Neuronal stem cell (in vitro differentiated cells): Measurements from ENCODE around the gene CD81.
A peak's percentile ranks its signal among the peaks of the same experiment; 100 is the strongest.

Experiments used
- DNase-seq: peaks from one replicate; pipeline ENCODE4 v3.0.0-alpha.2; 2013; ENCODE audit warnings: low spot score
- H2AFZ ChIP-seq: one replicate; pipeline ENCODE4 v1.6.1; 2013; ENCODE audit warnings: mild to moderate bottlenecking, low read length, inconsistent platforms
- H2AK5ac ChIP-seq: 2 replicates; pipeline ENCODE4 v1.6.1; 2013; ENCODE audit warnings: low read depth, mild to moderate bottlenecking, inconsistent platforms, low read length, moderate library complexity, mixed read lengths
- H2BK120ac ChIP-seq: 2 replicates; pipeline ENCODE4 v1.6.1; 2013; ENCODE audit warnings: low read depth, mild to moderate bottlenecking, inconsistent platforms, low read length, moderate library complexity, mixed read lengths
- H2BK12ac ChIP-seq: one replicate; pipeline ENCODE4 v1.6.1; 2013; ENCODE audit warnings: low read length, inconsistent platforms
- H2BK15ac ChIP-seq: 2 replicates; pipeline ENCODE4 v1.6.1; 2013; ENCODE audit warnings: mild to moderate bottlenecking, low read length, inconsistent platforms, mixed read lengths
- H2BK5ac ChIP-seq: one replicate; pipeline ENCODE4 v1.6.1; 2013; ENCODE audit warnings: inconsistent platforms, mild to moderate bottlenecking, low read length, moderate library complexity
- H3K14ac ChIP-seq: one replicate; pipeline ENCODE4 v1.6.1; 2013; ENCODE audit warnings: low read length, inconsistent platforms
- H3K18ac ChIP-seq: 2 replicates; pipeline ENCODE4 v1.6.1; 2013; ENCODE audit warnings: low read length, inconsistent platforms
- H3K23ac ChIP-seq: 2 replicates; pipeline ENCODE4 v1.6.1; 2013; ENCODE audit warnings: low read depth, mild to moderate bottlenecking, mixed read lengths, low read length, inconsistent platforms; ENCODE audit not compliant: poor library complexity
- H3K27ac ChIP-seq: replicated peaks from 3 replicates; pipeline ENCODE4 v1.5.1; 2013; ENCODE audit warnings: low read length, inconsistent platforms
- H3K27me3 ChIP-seq, 3 experiments: 2 replicates each; pipeline ENCODE4 v1.6.1; 2013; ENCODE audit warnings: low read length in 3 of 3, mild to moderate bottlenecking in 2 of 3, inconsistent platforms in 1 of 3, low read depth in 1 of 3, mixed read lengths in 1 of 3, moderate library complexity in 1 of 3; ENCODE audit not compliant: control insufficient read depth in 3 of 3, insufficient read depth in 3 of 3
- H3K36me3 ChIP-seq, 2 donors: replicated peaks in 1 of 2; 2 replicates each; pipeline ENCODE4 v1.6.1; 2013; ENCODE audit warnings: low read length in 2 of 2; ENCODE audit not compliant: control insufficient read depth in 2 of 2, insufficient read depth in 2 of 2
- H3K4ac ChIP-seq: 2 replicates; pipeline ENCODE4 v1.6.1; 2013; ENCODE audit warnings: inconsistent platforms, mild to moderate bottlenecking, low read length, moderate library complexity
- H3K4me1 ChIP-seq, 2 donors: 1 replicate in 1 of 2; 2 replicates in 1 of 2; pipeline ENCODE4 v1.6.1; 2013; ENCODE audit warnings: low read length in 2 of 2, low read depth in 1 of 2; ENCODE audit not compliant: control insufficient read depth in 2 of 2, insufficient read depth in 1 of 2
- H3K4me2 ChIP-seq: one replicate; pipeline ENCODE4 v1.6.1; 2013; ENCODE audit warnings: mild to moderate bottlenecking, low read length, inconsistent platforms; ENCODE audit not compliant: insufficient read depth, poor library complexity, severe bottlenecking
- H3K4me3 ChIP-seq, 2 donors: 2 replicates each; pipeline ENCODE4 v1.5.1; 2013; ENCODE audit warnings: low read length in 2 of 2, mild to moderate bottlenecking in 2 of 2, inconsistent platforms in 1 of 2, moderate library complexity in 1 of 2
- H3K79me1 ChIP-seq: one replicate; pipeline ENCODE4 v1.6.1; 2013; ENCODE audit warnings: low read depth, mild to moderate bottlenecking, inconsistent platforms, low read length, moderate library complexity
- H3K9ac ChIP-seq: one replicate; pipeline ENCODE4 v1.6.1; 2013; ENCODE audit warnings: mild to moderate bottlenecking, low read depth, low read length, inconsistent platforms; ENCODE audit not compliant: poor library complexity
- H3K9me3 ChIP-seq, 2 donors: replicated peaks in 1 of 2; 2 replicates each; pipeline versions ENCODE3 to v1.6.1; 2013; ENCODE audit warnings: low read length in 2 of 2, mild to moderate bottlenecking in 2 of 2, inconsistent platforms in 1 of 2, low read depth in 1 of 2, mixed read lengths in 1 of 2, moderate library complexity in 1 of 2; ENCODE audit not compliant: control insufficient read depth in 2 of 2, insufficient read depth in 1 of 2
- H4K8ac ChIP-seq: one replicate; pipeline ENCODE4 v1.6.1; 2013; ENCODE audit warnings: low read depth, mild to moderate bottlenecking, inconsistent platforms, low read length, moderate library complexity
- H4K91ac ChIP-seq: one replicate; pipeline ENCODE4 v1.6.1; 2013; ENCODE audit warnings: low read length, low read depth, mild to moderate bottlenecking, inconsistent platforms; ENCODE audit not compliant: poor library complexity
- WGBS, 2 donors: extraction: QIAGEN DNeasy Blood & Tissue Kit; methylation state at CpG; one replicate each; pipeline ENCODE4 v1.1.7; 2013; ENCODE audit warnings: missing lambda C conversion rate in 2 of 2, mixed read lengths in 1 of 2; ENCODE audit not compliant: insufficient read length in 2 of 2, insufficient replicate concordance in 1 of 2; ENCODE audit errors: extremely low coverage in 2 of 2; 5-methylcytosine and 5-hydroxymethylcytosine counted together

Gene CD81

DNA sequence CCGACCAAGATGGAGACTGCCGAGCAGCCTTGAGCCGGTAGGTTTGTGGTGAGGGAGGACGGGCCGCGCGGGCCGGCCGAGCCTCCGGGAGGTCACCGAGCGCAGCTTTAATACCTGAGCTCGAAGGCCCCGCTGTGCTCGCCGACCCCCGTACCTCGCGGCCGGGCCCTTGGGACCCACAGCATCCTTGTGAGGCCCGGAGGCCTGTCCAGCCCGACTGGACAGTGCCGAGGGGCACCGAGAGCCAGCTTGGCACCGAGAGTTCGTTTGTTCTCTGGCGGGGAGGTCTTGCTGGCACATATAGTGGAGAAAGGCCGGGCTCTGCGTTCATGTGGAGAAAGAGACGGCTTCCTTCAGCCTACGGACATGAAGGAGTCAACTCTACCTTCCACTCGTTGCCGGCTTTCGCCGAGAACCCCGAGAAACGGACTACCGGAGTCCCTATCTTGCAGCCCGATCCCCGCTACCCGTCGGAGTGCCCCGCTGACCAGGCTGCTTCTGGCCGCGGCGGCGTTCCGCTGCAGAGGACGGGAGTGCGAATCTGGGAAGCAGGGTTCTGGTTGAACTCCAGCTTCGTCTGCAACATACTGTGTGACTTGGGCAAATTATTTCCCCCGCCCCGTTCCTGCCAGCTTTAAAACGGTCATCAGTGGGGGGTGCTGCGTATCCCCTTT, 23.8 kb downstream of the CD81 start:
- no CpG with 5 or more reads among the region's 55 CpGs for WGBS, 2 donors
- peak overlapping the region; percentile 99 for H3K4ac ChIP-seq
- H3K27ac ChIP-seq: peak overlapping the region; percentile 59
- H3K79me1 ChIP-seq: peaks cover 14% of the 10 kb centered on the region
- peaks cover 12% of the 10 kb centered on the region in 2 donors for H3K4me1 ChIP-seq
- peak overlapping the region; percentile 87 for H3K18ac ChIP-seq
- H4K91ac ChIP-seq: peak overlapping the region; percentile 89
- peak overlapping the region; percentile 99 for H3K23ac ChIP-seq
- no peak overlapping the region for H2BK12ac ChIP-seq
- H3K36me3 ChIP-seq: peaks cover 33 to 44% of the 10 kb centered on the region in 2 donors
- no peak overlapping the region for H2BK120ac ChIP-seq
- no peaks in the 10 kb centered on the region for H3K27me3 ChIP-seq
- peak overlapping the region; percentile 96 for H3K9ac ChIP-seq
- peak overlapping the region; percentile 62 for H2BK5ac ChIP-seq
- H3K9me3 ChIP-seq: no peaks in the 10 kb centered on the region
- peak overlapping the region; percentile 95 for H3K4me2 ChIP-seq
- peak overlapping the region; percentile 71 for H3K14ac ChIP-seq
- no peak overlapping the region for H4K8ac ChIP-seq
- H2BK15ac ChIP-seq: peak overlapping the region; percentile 62
- no peak for DNase-seq
- H3K4me3 ChIP-seq: peak overlapping the region; percentile 92 to 100
- H2AFZ ChIP-seq: peak overlapping the region; percentile 90
- H2AK5ac ChIP-seq: peak overlapping the region; percentile 98

DNA sequence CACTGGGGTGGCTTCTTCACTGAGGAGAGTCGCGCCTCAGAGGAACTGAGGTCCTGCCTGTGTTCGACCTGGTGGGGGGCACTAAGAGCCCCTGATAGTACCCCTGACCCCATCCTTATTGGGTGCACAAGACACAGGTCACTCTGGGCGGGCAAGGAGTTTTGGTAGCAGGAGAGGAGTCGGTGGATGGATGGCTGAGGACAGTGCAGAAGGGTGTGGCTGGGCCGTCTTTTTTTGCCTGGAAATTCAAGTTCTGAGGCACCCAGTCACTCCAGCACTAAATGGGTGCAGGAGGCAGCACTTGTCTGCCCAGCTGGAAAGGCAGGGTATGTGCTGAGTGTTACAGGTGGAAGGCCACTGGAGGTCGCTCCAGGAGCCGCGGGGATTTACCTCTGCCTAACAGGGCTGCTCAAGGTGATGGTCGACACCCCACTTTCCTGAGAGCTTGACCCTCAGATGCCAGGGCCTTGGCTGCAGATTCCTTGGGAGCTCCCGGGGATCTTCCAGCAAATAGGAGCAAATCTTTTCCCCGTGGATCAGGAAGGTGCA, 24.4 kb downstream of the CD81 start:
- Histone ChIP-seq H2AFZ (no peak overlapping the region), H3K4me1 (peaks cover 12% of the 10 kb centered on the region in 2 donors), H3K4me2 (peak overlapping the region; percentile 95), H3K36me3 (peaks cover 28 to 38% of the 10 kb centered on the region in 2 donors), H3K23ac (peak overlapping the region; percentile 99), H4K91ac (peak overlapping the region; percentile 89), H4K8ac (no peak overlapping the region), H3K9me3 (no peaks in the 10 kb centered on the region), H3K79me1 (peaks cover 14% of the 10 kb centered on the region), H3K27me3 (no peaks in the 10 kb centered on the region), H2BK5ac (peak overlapping the region; percentile 62), H3K4ac (no peak overlapping the region), H3K27ac (no peak overlapping the region), H3K4me3 (peak overlapping the region; percentile 92 to 100), H3K9ac (peak overlapping the region; percentile 96), H3K18ac (no peak overlapping the region), H2AK5ac (peak overlapping the region; percentile 98), H2BK12ac (no peak overlapping the region), H2BK120ac (no peak overlapping the region), H2BK15ac (peak overlapping the region; percentile 62), H3K14ac (no peak overlapping the region)
- DNase-seq: no peak
- no CpG with 5 or more reads among the region's 12 CpGs for WGBS, 2 donors

DNA sequence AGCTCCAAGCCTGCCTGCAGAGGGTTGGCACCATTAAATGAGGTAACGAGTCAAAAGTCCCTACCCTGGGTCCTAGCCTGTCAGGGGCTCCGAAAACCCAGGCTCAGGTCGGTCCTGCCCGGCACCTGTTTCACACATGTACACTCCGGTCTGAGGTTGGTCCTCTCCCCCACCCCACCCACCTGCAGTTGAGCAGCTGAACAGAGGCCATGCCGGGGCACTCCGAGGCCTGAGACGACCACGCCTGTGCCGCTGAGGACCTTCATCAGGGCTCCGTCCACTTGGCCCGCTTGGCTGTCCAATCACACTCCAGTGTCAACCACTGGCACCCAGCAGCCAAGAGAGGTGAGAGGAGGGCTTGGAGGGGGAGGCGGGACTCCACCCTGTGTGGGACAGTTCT, 25.0 kb downstream of the CD81 start:
- no CpG with 5 or more reads among the region's 13 CpGs for WGBS, 2 donors
- H3K4me3 ChIP-seq: peak overlapping the region in 1 of 2 donors; percentile 100

DNA sequence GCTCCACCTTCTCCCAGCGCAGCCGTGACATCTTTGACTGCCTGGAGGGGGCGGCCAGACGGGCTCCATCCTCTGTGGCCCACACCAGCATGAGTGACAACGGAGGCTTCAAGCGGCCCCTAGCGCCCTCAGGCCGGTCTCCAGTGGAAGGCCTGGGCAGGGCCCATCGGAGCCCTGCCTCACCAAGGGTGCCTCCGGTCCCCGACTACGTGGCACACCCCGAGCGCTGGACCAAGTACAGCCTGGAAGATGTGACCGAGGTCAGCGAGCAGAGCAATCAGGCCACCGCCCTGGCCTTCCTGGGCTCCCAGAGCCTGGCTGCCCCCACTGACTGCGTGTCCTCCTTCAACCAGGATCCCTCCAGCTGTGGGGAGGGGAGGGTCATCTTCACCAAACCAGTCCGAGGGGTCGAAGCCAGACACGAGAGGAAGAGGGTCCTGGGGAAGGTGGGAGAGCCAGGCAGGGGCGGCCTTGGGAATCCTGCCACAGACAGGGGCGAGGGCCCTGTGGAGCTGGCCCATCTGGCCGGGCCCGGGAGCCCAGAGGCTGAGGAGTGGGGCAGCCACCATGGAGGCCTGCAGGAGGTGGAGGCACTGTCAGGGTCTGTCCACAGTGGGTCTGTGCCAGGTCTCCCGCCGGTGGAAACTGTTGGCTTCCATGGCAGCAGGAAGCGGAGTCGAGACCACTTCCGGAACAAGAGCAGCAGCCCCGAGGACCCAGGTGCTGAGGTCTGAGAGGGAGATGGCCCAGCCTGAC, 26.0 kb downstream of the CD81 start:
- no peak overlapping the region for H2BK120ac ChIP-seq
- no peaks in the 10 kb centered on the region for H3K27me3 ChIP-seq
- no peak overlapping the region for H2BK15ac ChIP-seq
- H3K14ac ChIP-seq: no peak overlapping the region
- no peak overlapping the region for H2AFZ ChIP-seq
- no CpG with 5 or more reads among the region's 31 CpGs for WGBS, 2 donors
- DNase-seq: no peak
- H3K9ac ChIP-seq: peak overlapping the region; percentile 21
- no peaks in the 10 kb centered on the region for H3K9me3 ChIP-seq
- H3K4me3 ChIP-seq: peak overlapping the region in 1 of 2 donors; percentile 11
- H2AK5ac ChIP-seq: no peak overlapping the region
- no peak overlapping the region for H3K23ac ChIP-seq
- H4K91ac ChIP-seq: no peak overlapping the region
- H3K36me3 ChIP-seq: peaks cover 21 to 27% of the 10 kb centered on the region in 2 donors
- no peak overlapping the region for H3K18ac ChIP-seq
- H3K4me1 ChIP-seq: peaks cover 12% of the 10 kb centered on the region in 2 donors
- no peak overlapping the region for H3K4ac ChIP-seq
- peak overlapping the region; percentile 66 for H2BK5ac ChIP-seq
- no peak overlapping the region for H4K8ac ChIP-seq
- H3K27ac ChIP-seq: no peak overlapping the region
- H3K79me1 ChIP-seq: peaks cover 14% of the 10 kb centered on the region
- H3K4me2 ChIP-seq: no peak overlapping the region
- no peak overlapping the region for H2BK12ac ChIP-seq

More for the DNA sequence above, 25.0 kb downstream of the CD81 start:
- H2AFZ ChIP-seq: no peak overlapping the region
- peaks cover 12% of the 10 kb centered on the region in 2 donors for H3K4me1 ChIP-seq
- no peak overlapping the region for H2BK120ac ChIP-seq
- no peak overlapping the region for H2AK5ac ChIP-seq
- peaks cover 23 to 32% of the 10 kb centered on the region in 2 donors for H3K36me3 ChIP-seq
- H3K4ac ChIP-seq: no peak overlapping the region
- H3K14ac ChIP-seq: no peak overlapping the region
- no peak overlapping the region for H2BK5ac ChIP-seq
- DNase-seq: no peak
- H3K79me1 ChIP-seq: peaks cover 14% of the 10 kb centered on the region
- H3K27me3 ChIP-seq: no peaks in the 10 kb centered on the region
- no peak overlapping the region for H3K4me2 ChIP-seq
- peak overlapping the region; percentile 34 for H3K9ac ChIP-seq
- H4K91ac ChIP-seq: no peak overlapping the region
- H3K27ac ChIP-seq: no peak overlapping the region
- H3K18ac ChIP-seq: no peak overlapping the region
- no peak overlapping the region for H2BK12ac ChIP-seq
- H3K23ac ChIP-seq: peak overlapping the region; percentile 43
- H4K8ac ChIP-seq: no peak overlapping the region
- no peaks in the 10 kb centered on the region for H3K9me3 ChIP-seq
- H2BK15ac ChIP-seq: no peak overlapping the region
